SK-N-MC (cell line): Measurements from ENCODE around the gene SPINK13.

Experiments
- EZH2 ChIP-seq: fragments of 200-600 bp; sonication (generic); IDR thresholded peaks from one replicate; pipeline ENCODE4 v1.6.1; 2017; ENCODE audit warnings: antibody characterized with exemption
- FOXP2 ChIP-seq: optimal IDR thresholded peaks from 2 replicates; pipeline ENCODE3; 2011; ENCODE audit warnings: mild to moderate bottlenecking, moderate library complexity; ENCODE audit not compliant: insufficient read depth; ENCODE audit errors: extremely low read length, control extremely low read depth
- POLR2AphosphoS5 ChIP-seq: IDR thresholded peaks from 2 replicates; pipeline ENCODE4 v1.6.1; 2012; ENCODE audit warnings: mild to moderate bottlenecking, low read depth, low read length, borderline replicate concordance

DNA sequence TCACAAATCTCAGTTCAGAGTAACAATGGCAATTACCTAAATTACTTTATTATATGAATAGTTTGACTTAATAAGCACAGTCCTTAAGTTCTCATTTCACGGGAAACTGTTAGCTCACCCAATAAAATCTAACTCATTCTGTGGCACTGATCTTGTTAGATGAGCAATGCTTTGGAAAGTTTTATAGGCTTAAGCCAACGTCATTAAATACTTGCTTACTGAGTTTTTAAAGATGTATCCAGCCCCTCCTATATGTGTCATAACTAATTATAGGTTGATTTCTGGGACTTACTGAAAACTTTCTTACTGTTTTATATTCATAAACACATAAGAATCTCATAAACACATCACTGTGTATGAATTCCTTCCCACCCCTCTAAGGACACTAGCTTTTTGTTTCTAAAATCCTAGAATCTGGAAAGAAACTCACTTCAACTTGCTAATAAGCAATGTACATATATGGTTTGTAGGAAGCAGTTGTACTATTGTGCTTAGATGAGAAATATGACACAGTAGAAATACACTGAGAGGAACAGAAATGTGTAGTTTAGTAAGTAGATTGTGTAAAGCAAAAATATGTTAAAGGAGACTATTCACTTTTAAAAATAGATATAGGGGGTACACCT, 44.4 kb upstream of the SPINK13 start:
- TF ChIP-seq EZH2 (no peak), FOXP2 (no peak), POLR2AphosphoS5 (no peak)
